Kidney glomerular epithelial cell (primary cell): Measurements from ENCODE around the gene FLNA.
"Not testable (repeated sequence)": the region's sequence is repeated elsewhere in the genome, so short reads cannot be mapped to it uniquely, and the experiment has no call there.

Experiments
- DNase-seq: peaks from one replicate; lab custom pipeline; 2025; lab: John Stamatoyannopoulos, UW

The FLNA gene

GRCh38 chrX:154308108-154308946 is 66.1 kb downstream of the FLNA start:
- DNase-seq = peak; percentile 2

- DNase-seq = no peak
Measured at GRCh38 chrX:154307202-154307601, 67.2 kb downstream of the FLNA start.

GRCh38 chrX:154305541-154306205 is 68.8 kb downstream of the FLNA start:
- DNase-seq = no peak

GRCh38 chrX:154304846-154305245 is 69.6 kb downstream of the FLNA start:
- DNase-seq = no peak

- DNase-seq = no peak
Measured at GRCh38 chrX:154303476-154303875, 71.0 kb downstream of the FLNA start.

GRCh38 chrX:154302998-154303397 is 71.4 kb downstream of the FLNA start:
- DNase-seq = not testable (repeated sequence)

GRCh38 chrX:154300816-154301215 is 73.6 kb downstream of the FLNA start:
- DNase-seq = no peak
